Measurements from ENCODE around the gene PCNX2.

PCNX2 gene

GRCh38 chr1:233255145-233255544 lies 40.4 kb downstream of the PCNX2 start:
- Histone ChIP-seq H3K4me2 (ENCODE audit: low read depth, low read length, poor library complexity, severe bottlenecking) (no peak overlapping the region), H3K27ac (ENCODE audit: low read depth, low read length) (no peak overlapping the region), H3K4me3 (ENCODE audit: insufficient read depth, low read length, poor library complexity, severe bottlenecking) (no peak overlapping the region), H3F3A (ENCODE audit: insufficient read depth) (no peaks in the 10 kb centered on the region), H3K9me2 (replicated peaks; ENCODE audit: insufficient read depth, low read length) (no peaks in the 10 kb centered on the region), H3K27me3 (ENCODE audit: low read length) (no peaks in the 10 kb centered on the region), H4K20me1 (ENCODE audit: low read depth, low read length) (no peaks in the 10 kb centered on the region), H3K9ac (ENCODE audit: low read length) (no peak overlapping the region), H3K79me2 (ENCODE audit: insufficient read depth, low read length) (no peaks in the 10 kb centered on the region), H2AFZ (ENCODE audit: low read depth, low read length, severe bottlenecking) (no peak overlapping the region), H3K36me3 (ENCODE audit: low read length) (no peaks in the 10 kb centered on the region), H3K9me3 (ENCODE audit: insufficient read depth, low read length) (no peaks in the 10 kb centered on the region)
- no peak for TF ChIP-seq EZH2phosphoT487 (conservative IDR thresholded peaks at IDR 0.05; ENCODE audit: low read length)
- no peak for TF ChIP-seq CTCF (IDR thresholded peaks at IDR 0.05; ENCODE audit: insufficient read depth, low read length, poor library complexity, severe bottlenecking)

- H3K4me2 ChIP-seq (ENCODE audit: low read depth, low read length, poor library complexity, severe bottlenecking), result no peak overlapping the region
- no peaks in the 10 kb centered on the region for H3K36me3 ChIP-seq (ENCODE audit: low read length)
- H3K9ac ChIP-seq (ENCODE audit: low read length), result no peak overlapping the region
Observed at GRCh38 chr1:233253832-233254331, 41.6 kb downstream of the PCNX2 start.

GRCh38 chr1:233253231-233253831 lies 42.2 kb downstream of the PCNX2 start:
- Histone ChIP-seq H3K9ac (ENCODE audit: low read length) (no peak overlapping the region), H3F3A (ENCODE audit: insufficient read depth) (no peaks in the 10 kb centered on the region), H3K36me3 (ENCODE audit: low read length) (no peaks in the 10 kb centered on the region), H3K9me3 (ENCODE audit: insufficient read depth, low read length) (no peaks in the 10 kb centered on the region), H3K79me2 (ENCODE audit: insufficient read depth, low read length) (no peaks in the 10 kb centered on the region), H3K27ac (ENCODE audit: low read depth, low read length) (no peak overlapping the region), H4K20me1 (ENCODE audit: low read depth, low read length) (no peaks in the 10 kb centered on the region), H3K4me2 (ENCODE audit: low read depth, low read length, poor library complexity, severe bottlenecking) (no peak overlapping the region), H2AFZ (ENCODE audit: low read depth, low read length, severe bottlenecking) (no peak overlapping the region), H3K9me2 (replicated peaks; ENCODE audit: insufficient read depth, low read length) (no peaks in the 10 kb centered on the region), H3K27me3 (ENCODE audit: low read length) (no peaks in the 10 kb centered on the region), H3K4me3 (ENCODE audit: insufficient read depth, low read length, poor library complexity, severe bottlenecking) (no peak overlapping the region)
- no peak for TF ChIP-seq EZH2phosphoT487 (conservative IDR thresholded peaks at IDR 0.05; ENCODE audit: low read length)
- no peak for TF ChIP-seq CTCF (IDR thresholded peaks at IDR 0.05; ENCODE audit: insufficient read depth, low read length, poor library complexity, severe bottlenecking)

More at GRCh38 chr1:233253832-233254331, 41.6 kb downstream of the PCNX2 start:
- H2AFZ ChIP-seq (ENCODE audit: low read depth, low read length, severe bottlenecking), result no peak overlapping the region
- H3K4me3 ChIP-seq (ENCODE audit: insufficient read depth, low read length, poor library complexity, severe bottlenecking), result no peak overlapping the region
- no peaks in the 10 kb centered on the region for H3K27me3 ChIP-seq (ENCODE audit: low read length)
- no peaks in the 10 kb centered on the region for H3K79me2 ChIP-seq (ENCODE audit: insufficient read depth, low read length)
- no peaks in the 10 kb centered on the region for H4K20me1 ChIP-seq (ENCODE audit: low read depth, low read length)
- H3K9me3 ChIP-seq (ENCODE audit: insufficient read depth, low read length), result no peaks in the 10 kb centered on the region
- H3F3A ChIP-seq (ENCODE audit: insufficient read depth), result no peaks in the 10 kb centered on the region
- H3K9me2 ChIP-seq (replicated peaks; ENCODE audit: insufficient read depth, low read length), result no peaks in the 10 kb centered on the region
- TF ChIP-seq CTCF (IDR thresholded peaks at IDR 0.05; ENCODE audit: insufficient read depth, low read length, poor library complexity, severe bottlenecking), result no peak
- no peak for TF ChIP-seq EZH2phosphoT487 (conservative IDR thresholded peaks at IDR 0.05; ENCODE audit: low read length)
- H3K27ac ChIP-seq (ENCODE audit: low read depth, low read length), result no peak overlapping the region
